Amygdala (tissue), 56 donors: ENCODE measurements around the gene IFNL3.
A peak's percentile ranks its signal among the peaks of the same experiment; 100 is the strongest.
"Not testable (repeated sequence)": the region's sequence is repeated elsewhere in the genome, so short reads cannot be mapped to it uniquely, and the experiment has no call there.

Experiments
- DNase-seq, 56 donors: peaks; one replicate each; lab custom pipeline; 2025; lab: John Stamatoyannopoulos, UW

Gene IFNL3

DNA sequence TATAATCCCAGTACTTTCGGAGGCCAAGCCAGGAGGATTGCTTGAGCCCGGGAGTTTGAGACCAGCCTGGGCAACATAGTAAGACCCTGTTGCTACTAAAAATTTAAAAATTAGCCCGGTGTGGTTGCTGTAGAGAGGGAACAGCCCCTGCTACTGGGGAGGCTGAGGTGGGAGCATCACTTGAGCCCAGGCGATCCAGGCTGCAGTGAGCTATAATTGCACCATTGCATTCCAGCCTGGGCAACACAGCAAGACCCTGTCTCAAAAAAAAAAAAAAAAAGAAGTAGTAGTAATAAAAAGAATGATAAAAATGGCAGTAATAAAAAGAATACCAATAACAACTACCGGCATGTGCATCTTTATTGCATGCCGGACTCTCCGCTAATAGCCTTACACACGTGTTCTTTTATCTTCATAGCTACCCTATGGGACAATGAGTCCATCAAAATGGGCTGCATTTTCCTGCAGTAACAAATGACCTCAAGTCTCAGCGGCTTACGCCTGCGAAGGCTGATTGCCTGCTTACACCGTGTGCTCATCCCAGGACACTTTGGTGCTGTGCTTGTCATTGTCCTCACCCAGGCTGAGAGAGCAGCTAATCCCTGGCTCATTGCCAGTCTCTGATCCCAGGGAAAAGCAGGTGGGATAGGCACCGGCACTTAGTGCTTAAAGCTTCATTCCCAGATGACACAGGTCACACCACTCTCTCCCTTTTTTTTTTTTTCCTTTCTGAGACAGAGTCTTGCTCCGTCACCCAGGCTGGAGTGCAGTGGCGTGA is 26.4 kb downstream of the IFNL3 start:
- no peak for DNase-seq

DNA sequence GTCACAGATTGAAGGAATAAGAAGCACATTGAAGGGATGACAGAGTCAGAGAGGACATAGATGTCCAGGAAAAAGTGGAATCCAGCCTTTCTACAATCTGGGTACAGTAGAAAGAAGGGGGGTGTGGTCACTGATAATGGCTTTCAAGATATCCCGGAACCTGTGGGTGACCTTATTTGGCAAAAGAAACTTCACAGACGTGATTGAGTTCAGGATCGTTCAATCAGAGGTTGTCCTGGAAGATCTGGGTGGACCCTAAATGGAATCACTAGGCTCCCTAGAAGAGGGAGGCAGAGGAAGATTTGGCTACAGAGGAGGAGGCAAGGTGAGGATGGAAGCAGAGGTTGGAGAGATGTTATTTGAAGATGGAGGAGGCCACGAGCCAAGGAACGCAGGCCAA is 27.7 kb downstream of the IFNL3 start:
- DNase-seq: no peak

- DNase-seq: not testable (repeated sequence)
These were observed 29.5 kb downstream of the IFNL3 start for GRCh38 chr19:39215323-39215722.

DNA sequence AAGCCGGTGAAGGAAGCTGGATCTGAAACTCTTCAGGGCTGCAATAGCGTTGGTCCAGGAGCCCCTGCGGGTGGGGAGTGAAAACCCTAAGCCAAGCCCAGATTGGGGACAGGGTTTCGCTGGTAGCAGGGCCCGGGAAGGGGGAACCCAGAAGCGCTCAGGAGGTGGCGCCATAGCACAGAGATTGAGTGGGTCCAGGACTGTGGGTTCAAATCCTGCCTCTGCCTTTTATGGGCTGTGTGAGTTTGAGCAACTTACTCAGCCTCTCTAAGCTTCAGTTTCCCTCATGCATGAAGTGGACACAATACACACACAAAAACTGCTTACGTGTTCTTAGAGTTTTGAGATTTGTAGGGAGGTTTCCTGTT is 32.4 kb downstream of the IFNL3 start:
- DNase-seq: no peak

DNA sequence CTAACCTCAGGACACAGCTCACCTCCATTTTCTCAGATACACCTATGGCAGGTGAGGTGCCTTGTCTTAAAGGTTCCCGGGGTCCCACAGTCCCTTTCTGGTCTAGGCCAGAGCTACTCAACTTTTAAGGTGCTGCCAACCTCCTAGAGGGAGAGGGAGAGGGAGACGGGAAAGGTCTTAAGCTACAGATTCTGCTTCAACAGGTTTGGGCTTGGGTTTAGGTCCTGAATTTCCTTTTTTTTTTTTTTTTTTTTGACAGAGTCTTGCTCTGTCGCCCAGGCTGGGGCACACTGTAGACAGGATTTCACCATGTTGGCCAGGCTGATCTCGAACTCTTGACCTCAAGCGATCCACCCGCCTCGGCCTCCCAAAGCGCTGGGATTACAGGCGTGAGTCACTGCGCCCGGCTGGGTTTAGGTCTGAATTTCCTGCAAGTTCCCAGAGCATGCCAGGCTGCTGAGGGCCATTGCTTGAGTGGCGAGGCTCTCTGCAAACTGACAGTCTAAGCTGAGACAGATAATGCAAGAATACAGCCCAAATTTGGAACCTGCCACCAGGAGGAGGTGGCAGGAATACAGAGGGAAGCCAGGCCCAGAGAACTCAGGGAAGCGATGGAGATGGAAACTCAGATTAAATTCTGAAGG is 33.0 kb downstream of the IFNL3 start:
- DNase-seq: no peak

DNA sequence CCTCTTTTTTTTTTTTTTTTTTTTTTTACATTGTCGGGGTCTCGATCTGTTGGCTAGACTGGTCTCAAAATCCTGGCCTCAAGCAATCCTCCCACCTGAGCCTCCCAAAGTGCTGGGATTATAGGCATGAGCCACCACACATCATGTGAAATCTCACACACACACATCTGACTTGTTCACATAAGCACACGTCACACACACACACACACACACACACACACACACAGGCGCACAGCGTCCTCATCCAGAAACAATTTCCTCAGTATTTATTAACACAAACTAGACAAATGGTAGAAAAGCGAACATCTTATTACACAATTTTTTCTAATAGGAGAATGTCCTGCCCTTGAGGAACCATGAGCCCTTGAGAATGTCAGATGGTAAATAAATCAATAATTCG is 35.6 kb downstream of the IFNL3 start:
- no peak for DNase-seq

GRCh38 chr19:39208175-39208795 is 36.5 kb downstream of the IFNL3 start:
- no peak for DNase-seq

GRCh38 chr19:39207293-39207836 is 37.4 kb downstream of the IFNL3 start:
- DNase-seq: no peak

GRCh38 chr19:39206122-39206521 is 38.7 kb downstream of the IFNL3 start:
- DNase-seq: no peak

DNA sequence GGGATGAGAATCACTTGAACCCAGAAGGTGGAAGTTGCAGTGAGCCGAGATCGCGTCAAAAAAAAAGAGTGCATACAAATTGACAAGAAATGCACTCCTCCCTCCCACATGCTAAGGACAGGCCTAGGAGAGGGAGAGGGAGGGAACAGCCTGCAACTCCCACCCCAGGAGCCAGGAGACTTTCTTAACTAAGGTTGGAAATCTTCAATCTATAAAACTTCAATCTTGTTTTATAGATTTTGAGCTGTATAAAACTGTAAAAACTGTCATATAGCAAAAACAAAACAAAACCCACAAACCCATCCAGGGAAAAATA is 39.4 kb downstream of the IFNL3 start:
- DNase-seq: no peak

DNA sequence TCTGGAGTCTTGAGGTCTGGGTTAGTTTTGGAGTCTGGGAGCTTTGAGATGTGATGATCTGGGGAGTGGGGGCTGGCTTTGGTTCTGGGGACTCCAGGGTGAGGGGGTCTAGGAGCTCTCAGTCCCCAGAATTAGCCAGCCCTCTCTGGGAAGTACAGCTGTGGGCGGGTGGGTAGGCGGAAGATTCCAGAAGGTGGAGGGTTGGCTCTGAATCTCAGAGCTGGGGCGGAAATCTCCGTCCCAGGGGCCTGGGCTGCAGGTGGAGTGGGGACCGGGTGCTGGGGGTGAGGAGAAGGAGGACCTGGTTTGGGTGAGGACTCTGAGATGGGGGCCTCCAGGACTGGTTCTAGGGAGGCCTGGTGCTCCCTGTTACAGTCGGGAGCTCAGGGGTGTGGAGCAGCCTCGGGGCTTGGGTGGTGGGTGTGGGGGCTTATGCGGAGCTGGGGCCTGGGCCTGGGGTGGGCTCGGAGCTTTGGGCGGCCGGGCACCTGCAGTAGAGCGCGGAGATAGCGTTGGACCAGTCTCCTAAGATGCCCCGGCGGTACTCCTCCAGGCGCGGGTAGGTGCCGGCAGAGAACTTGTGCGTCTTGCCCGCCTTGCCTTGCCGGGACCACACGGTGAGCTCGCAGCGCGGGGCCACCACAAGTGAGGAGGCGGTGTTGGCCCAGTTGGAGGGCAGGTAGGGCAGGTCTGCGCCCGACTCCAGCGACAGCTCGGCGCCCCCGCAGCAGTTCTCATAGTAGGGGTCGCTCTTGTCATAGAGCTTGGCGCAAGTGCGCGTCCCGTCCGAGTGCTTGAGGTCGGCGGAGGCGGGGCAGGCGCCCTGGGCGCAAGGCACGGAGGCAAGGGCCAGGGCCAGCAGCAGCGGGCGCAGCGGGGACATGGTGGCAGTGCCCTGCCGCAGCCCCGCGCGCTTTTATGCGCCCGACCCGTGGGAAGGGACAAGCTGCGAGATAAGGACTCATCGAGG is 41.1 kb downstream of the IFNL3 start, which contains the start of gene SYCN:
TSS of gene SYCN (minus strand) at position 892 of the 970 bp plus-strand sequence. CDS start at position 883, 9 bp downstream.
- DNase-seq: no peak

DNA sequence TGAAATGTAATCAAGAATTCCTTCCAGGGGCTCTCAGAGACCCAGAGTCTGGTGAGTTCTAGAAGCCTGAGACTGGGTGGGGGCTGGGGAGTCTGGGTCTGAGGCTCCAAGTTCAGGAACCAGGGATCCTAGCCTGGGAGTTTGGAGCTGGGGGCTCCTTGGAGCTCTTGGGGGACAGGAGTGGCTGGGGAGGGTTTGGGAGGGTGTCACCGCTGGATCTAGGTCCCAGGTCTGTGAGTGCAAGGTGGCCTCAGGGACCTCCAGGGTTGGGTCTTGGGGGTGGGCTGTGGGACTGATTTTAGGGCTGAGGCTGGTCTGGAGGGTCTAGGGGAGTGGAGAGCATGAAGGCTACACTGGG is 41.8 kb downstream of the IFNL3 start:
- DNase-seq: no peak

- no peak for DNase-seq
These were observed 44.0 kb downstream of the IFNL3 start for GRCh38 chr19:39200803-39201115.

DNA sequence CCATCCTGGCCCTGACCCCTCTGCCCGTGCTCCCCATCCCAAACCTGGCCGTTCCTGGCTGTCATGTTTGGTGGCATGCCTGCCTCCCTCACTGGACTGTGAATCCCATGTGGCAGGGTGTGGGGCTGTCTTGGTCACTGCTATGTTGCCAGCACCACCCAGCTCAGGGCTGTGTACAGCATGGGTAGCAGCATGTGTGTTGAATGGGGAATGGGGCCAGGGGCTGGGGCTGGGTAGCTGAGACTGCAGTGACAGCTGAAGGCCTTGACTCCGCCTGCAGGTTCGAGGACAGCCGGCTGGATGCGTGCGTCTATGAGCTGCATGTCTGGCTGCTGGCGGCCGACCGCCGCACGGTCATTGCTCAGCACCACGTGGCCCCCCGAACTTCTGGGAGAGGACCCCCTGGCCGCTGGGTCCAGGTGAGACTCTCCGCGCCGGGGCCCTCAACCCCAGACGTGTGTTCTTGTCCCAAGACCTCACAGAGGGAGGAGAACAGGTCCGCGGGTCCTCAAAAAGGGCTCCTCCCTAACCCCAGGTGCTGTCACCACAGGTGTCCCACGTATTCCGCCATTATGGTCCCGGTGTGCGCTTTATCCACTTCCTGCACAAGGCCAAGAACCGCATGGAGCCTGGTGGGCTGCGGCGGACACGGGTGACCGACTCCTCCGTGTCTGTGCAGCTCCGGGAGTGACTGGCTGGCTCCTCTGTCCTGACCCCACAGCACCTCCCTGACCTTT is 44.6 kb downstream of the IFNL3 start:
- DNase-seq: no peak

DNA sequence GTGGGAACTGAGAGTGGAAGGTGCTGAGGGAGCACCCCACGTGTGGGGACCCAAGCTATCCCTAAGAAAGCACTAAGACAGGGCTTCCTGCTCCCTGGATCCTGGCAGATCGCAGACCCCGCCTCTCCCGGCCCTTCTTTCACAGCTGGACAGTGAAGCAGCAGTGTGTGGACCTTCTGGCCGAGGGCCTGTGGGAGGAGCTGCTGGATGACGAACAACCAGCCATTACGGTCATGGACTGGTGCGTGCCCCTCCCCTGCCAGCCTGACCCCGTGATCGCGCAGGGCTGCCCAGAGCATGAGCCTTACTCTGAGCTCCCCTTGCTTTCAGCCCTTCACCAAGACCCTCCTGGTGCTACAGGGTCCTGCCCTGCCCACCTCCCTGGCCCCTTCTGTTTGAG is 45.8 kb downstream of the IFNL3 start:
- DNase-seq: peak in 34 of 56 donors; percentile 0 to 70 (median 32)

DNA sequence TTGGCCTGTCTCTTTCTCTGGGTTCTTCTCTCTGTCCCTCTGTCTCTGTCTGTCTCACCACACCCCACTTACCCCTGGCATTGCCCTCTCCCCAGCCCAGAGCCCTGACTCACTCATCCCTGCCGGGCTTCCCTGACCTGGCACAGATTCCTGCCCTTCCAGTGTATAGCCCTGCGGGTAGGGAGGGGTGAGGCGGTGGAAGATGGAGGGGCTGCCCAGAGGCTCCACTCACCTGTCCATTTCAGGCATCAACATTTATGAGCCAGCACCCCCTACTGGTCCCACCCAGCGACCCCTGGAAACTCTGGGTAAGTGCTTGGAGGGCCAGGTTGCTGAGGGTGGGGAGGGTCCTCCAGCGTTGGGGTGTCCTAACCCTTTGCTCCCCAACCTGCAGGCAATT is 47.0 kb downstream of the IFNL3 start:
- DNase-seq: no peak

- no peak for DNase-seq
These were observed 47.8 kb downstream of the IFNL3 start, which contains the start of gene NCCRP1 for GRCh38 chr19:39196860-39197562. NCCRP1 (plus strand) TSS chr19:39196964; CDS start chr19:39196983, 19 bp downstream.

- DNase-seq: no peak
These were observed 48.5 kb downstream of the IFNL3 start for GRCh38 chr19:39196320-39196719.

DNA sequence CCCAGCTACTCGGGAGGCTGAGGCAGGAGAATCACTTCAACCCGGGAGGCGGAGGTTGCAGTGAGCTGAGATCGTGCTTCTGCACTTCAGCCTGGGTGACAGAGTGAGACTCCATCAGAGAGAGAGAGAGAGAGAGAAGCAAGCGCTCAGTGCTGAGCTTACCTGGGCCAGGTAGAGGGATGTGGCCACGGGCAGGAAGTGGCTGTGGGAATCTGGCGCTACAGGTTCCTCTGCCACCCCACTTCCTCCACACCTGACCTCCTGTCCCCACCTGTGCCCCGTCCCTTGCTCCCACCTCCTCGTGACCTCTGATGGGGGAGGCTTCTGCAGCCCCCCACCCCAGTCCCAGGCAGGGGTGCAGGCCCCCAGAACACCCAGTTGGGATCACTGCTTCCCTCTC is 49.1 kb downstream of the IFNL3 start:
- DNase-seq: no peak
